NCI-H748 (cell line): ENCODE results near the gene PHACTR2.

Source experiments
- DNase-seq: peaks from one replicate; lab custom pipeline; 2025; ENCODE audit not compliant: unreplicated experiment; lab: John Stamatoyannopoulos, UW

Gene PHACTR2

DNA sequence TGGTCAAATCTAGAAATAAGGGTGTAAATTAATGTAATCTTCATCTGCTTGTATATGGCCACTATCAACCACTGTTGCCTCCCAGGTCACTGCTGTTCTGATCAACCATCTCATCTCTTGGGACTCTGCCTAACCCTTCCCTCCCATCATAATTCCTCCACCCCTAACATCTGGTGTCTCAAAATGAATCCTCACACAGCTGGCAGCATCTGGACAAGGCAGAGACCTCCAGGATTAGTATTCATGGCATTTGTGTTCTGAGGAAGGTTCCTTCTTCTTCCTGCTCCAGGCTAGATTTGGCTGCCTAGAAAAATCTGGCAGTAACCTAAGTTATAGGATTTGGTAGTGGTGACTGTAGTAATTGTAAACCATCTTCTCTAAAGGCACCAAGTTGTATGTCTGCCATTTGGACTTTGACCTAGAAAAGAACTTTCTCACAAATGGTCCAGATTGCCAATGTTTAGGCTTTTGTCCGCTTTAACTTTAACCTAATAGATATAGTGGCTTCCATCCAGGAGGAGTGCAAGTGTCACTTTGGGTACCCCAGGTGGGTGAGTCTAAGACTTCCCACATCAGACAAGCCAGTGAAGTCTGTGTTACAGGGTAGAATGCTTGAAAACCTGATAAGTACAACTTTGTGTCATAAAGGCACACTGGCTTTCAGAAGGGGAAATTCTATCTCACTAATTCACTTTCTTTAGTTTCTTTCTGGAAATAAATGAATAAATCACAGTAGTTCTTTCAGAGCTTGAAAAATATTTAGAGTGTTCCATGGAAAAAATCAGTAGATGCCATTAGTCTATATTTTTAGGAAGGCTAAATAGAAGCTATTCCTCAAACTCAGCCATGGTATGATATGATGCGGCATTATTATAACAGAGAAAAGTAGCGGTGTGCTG is 3.0 kb upstream of the PHACTR2 start:
- DNase-seq = no peak

DNA sequence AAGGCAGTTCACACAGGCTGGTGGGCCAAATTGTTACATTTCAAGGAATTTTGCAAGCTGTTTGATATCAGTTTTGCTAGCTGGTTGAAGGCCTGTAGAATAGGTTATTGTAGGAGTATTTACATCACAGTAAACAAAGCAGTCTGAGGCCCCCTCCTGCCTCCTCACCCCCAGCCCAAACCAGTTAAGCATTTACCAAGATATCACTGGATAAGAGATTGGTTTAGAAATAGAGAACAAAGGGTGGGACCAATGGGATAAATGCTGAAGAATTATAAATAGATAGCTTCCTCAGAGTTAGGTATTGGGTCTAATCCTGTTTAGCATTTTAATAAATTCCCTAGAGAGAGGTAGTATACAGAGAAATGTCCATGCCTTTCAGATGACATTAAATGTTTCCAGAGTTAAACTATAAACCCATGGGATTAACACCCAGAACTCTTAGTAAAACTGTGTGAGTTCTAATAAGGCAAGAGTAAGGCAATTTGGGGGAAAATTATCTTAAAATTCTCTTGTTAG is 2.3 kb upstream of the PHACTR2 start:
- DNase-seq = no peak

DNA sequence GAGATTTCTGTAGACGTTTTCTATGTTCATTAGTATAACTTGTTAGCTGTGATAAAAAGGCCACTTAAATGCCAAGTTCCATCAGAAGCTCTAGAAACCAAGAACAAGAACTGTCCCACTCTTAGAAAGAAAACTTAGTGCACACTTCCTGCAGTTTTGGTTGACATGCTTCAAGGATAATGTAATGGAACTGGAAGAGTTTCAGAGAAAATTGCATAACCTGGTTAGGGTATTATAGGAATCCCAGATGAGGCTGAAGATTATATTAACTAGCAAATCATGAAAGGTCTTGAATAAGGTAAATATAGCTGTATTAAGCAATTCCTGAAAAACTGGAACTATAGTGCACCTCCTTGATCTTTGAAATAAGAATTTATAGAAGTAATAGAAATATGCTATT is 1.8 kb upstream of the PHACTR2 start:
- no peak for DNase-seq

- no peak for DNase-seq
Observed at GRCh38 chr6:143676437-143677045, 1.2 kb upstream of the PHACTR2 start.

GRCh38 chr6:143677577-143677890 is 231 bp upstream of the PHACTR2 start:
- no peak for DNase-seq

DNA sequence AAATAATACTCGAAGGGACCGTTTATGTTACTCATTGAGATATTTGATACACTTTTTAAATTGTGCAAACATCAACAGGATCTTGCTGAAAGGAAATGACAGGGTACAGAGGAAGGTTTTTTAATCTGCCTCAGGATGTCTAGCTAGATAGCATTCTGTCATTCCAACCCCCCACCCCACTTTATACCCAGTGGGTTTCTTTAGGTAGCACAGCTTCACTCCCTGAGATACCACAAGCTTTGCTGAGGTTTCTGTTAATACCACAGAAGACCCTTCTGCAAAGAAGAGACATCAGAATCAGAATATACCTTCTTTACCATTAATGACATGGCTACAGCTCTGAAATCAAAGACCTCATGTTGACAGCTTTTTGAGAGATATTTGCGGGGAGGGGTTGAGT is 1.3 kb downstream of the PHACTR2 start:
- DNase-seq = no peak

GRCh38 chr6:143680141-143680540 is 2.4 kb downstream of the PHACTR2 start:
- DNase-seq = no peak

DNA sequence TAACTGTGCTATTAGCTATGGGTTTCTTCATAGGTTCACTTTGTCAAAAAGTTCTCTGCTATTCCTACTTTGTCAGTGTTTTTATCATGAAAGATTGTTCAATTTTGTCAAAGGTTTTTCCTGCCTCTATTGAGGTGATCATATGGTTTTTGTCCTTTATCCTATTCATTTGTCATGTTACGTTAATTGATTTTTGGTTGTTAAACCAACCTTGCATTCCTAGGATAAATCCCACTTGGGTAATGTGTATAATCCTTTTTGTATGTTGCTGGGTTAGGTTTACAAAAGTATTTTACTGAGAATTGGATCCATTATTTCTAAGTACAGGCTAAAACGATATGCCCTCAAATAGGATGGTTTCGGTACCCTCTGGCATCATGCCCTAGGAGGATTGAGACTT is 5.0 kb downstream of the PHACTR2 start:
- no peak for DNase-seq

DNA sequence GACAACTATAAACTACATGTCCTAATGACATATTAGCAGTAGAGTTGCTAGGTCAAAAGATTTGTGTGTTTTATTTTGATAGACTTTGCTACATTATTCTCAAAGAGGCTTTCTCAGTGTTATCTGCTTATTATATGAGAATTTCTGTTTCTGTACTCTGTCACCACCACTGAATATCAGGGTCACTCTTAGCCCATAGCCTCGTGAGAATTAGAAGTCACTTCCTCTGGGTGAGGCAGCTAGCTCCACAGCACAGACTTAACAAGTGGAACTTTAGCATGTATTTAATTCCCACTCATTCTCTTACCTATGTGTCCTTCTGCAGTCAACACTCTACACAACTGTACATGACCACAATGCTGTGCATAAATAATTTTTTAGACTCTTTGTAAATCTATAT is 6.7 kb downstream of the PHACTR2 start:
- DNase-seq = no peak

DNA sequence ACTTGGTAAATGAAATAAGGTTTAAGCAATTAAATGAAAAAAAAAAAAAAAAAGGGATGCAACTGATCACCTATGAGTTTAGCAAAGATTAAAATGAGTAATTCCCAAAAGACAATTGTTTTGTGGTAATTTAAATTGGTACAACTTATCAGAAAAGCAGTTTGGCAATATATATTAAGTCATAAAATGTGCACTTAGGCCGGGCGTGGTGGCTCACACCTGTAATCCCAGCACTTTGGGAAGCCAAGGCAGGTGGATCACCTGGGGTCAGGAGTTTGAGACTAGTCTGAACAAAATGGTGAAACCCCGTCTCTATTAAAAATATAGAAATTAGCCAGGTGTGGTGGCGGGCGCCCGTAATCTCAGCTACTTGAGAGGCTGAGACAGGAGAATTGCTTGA is 7.9 kb downstream of the PHACTR2 start:
- no peak for DNase-seq

- DNase-seq = no peak
Observed at GRCh38 chr6:143687591-143687990, 9.8 kb downstream of the PHACTR2 start.

GRCh38 chr6:143688681-143689080 is 10.9 kb downstream of the PHACTR2 start:
- DNase-seq = no peak

GRCh38 chr6:143689852-143690251 is 12.1 kb downstream of the PHACTR2 start:
- DNase-seq = no peak

DNA sequence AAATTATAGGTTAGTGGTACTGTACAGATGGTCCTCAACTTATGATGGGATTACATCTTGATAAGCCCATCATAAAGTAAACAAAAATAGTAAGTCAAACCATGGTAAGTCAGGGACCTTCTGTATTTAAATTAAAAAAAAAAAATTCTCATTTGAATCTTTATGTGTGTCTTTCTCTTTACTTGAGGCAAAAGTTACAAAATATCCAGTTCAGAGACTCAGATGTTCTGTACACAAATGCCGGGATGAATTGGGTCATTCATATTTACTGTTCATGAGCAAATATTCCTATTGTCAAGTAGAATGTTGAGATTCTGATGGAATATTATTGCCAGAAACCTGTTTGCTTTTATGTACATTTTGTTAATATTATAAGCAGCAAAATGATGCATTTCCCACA is 13.4 kb downstream of the PHACTR2 start:
- DNase-seq = no peak

- no peak for DNase-seq
Observed at GRCh38 chr6:143691900-143692636, 14.3 kb downstream of the PHACTR2 start.

DNA sequence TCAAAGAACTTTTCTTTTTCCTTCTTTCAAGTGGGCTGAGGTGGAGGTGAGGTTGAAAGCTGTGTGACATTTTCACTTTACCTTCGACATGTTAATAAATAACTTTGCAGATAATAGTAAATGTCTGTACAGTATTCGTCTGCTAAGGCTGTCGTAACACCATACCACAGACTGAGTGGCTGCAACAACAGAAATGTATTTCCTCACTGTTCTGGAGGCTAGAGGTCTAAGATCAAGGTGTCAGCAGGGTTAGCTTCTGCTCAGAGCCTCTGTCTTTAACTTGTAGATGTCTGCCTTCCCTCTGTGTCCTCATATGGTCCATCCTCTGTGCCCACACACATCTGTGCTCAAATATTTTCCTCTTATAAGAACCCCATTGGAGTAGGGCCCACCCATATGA is 14.9 kb downstream of the PHACTR2 start:
- DNase-seq = no peak

DNA sequence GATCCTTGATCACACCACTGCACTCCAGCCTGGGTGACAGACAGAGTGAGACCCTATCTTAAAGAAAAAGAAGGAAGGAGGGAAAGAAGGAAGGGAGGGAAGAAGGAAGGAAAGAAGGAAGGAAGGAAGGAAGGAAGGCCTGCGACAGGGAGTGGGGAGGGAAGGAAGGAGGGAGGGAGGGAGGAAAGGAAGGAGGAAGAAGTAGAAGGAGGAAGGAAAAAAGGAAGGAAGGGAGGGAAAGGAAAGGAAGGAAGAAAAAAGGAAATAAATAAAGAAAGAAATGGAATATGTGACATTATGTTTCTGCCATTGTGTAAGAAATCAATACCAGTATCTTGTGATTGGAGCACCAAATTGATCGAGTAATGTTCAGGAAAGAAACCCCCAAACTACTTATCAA is 16.2 kb downstream of the PHACTR2 start:
- no peak for DNase-seq

DNA sequence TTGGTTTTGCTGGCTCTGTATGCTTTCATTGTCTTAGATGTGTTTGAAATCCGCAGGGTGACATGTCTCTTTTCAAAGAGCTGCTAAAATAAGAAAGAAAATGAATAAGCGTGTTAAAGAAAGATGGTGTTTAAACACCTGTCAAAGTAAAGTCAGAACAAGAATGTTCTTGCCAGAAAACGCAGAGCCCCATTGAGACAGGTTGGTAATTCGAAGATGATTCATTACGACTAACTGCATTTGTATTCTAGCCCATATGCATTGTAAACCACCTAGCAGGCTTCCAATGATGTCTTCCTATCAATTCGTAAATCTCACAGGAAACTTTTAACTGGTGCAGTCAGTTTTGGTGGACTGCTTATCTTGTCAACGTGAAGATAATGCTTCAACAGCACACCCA is 16.8 kb downstream of the PHACTR2 start:
- DNase-seq = no peak

- DNase-seq = no peak
Observed at GRCh38 chr6:143695130-143695968, 17.6 kb downstream of the PHACTR2 start.

DNA sequence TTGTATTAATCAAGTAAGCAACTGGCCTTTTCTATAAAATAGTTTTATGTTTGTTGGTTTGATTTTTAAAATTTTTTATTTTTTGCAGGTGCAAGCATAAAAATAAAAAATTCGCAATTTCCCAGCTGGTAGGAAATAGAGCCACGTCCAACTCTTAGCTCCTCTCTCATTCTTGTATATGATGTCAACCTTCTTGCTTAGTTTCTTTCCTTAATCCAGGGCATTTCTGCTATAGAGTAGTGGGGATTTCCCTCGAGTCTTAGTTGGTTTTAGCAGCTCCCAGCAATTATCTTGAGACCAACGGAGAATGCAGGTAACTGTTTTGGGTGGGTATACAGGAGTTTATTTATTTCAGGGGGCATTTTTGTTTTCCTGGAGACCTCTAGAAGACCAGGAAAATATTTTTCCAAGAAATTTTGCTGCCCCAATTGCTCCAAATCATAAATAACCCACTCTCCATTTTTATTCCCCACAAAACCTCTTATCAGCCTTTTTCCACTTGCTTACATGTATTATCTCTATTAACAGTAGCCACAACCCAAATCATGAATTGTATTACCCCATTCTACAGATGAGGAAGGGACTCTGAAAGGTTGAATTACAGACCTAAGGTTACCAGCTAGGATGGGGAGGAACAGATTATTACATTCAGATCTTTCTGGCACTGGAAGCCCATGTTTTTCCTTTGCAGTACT is 18.4 kb downstream of the PHACTR2 start:
- no peak for DNase-seq

DNA sequence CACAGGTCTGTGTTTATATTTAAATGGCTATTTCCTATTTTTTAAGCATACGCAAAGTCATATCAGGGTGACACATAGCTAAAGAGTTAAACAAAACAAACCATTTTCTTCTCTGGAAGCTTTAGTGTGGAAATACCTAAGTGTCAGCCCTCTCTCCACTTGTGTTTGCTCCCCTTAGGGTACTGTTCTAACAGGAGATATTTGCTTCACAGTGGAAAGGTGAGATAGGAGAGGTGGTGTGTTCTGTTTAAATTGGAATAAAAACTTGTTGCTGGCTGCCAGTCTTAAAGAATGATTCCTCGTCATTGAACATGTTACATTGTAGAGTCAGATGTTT is 18.9 kb downstream of the PHACTR2 start:
- no peak for DNase-seq
